Activated CD4-positive, CD25-positive, alpha-beta regulatory T cell treated with anti-CD3 and anti-CD28 coated beads, Interleukin-2, amount 50 U/mL, for 24 hours (primary cell): ENCODE data around the gene CYFIP1.

Source experiments
- ATAC-seq, 2 donors: fragments of 150-1000 bp; cut with Tn5 transposase; one replicate each; pipeline ENCODE4 v1.10.0; 2021; ENCODE audit warnings: mild to moderate bottlenecking in 1 of 2, moderate library complexity in 1 of 2

The CYFIP1 gene

GRCh38 chr15:22866079-22866478 lies 114.1 kb downstream of the CYFIP1 start:
- ATAC-seq: no peak

DNA sequence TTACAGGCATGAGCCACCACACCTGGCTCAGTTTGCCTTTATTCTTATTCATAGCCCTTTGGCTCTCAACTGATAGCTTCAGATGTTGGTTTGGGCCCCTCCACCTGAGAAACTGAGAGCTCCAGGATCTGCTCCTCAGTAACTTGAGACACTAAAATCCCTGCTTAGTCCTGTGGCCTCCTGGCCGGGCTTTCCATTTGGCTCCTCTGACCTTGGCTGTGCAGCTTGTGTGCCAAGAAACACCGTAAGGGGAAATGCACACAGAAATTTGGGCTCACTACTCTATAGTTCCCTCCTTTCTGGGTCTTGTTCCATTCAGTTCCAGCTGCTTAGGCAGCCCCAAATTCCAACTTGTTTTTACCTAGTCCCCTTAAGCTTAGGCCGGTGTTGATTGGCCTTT lies 116.8 kb downstream of the CYFIP1 start:
- ATAC-seq: no peak

DNA sequence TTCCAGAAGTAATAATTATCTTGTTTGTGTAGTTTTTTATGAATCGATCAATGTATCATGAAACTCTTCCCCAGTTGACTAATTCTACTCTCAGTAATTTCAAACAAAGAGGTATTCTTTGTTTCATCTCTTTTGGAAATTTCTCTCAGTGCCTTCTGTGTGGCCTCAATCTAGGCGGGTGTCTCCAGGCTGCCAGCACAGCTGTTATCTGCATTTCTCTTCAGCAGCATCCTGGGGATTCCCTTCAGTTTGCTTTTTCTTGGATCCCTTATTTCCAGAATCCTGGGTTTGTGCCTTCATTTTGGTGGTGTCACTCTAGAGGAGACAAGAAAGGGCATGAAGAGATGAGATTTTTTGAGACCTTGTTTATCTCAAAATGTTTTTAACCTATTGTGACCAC lies 119.0 kb downstream of the CYFIP1 start:
- ATAC-seq: no peak

DNA sequence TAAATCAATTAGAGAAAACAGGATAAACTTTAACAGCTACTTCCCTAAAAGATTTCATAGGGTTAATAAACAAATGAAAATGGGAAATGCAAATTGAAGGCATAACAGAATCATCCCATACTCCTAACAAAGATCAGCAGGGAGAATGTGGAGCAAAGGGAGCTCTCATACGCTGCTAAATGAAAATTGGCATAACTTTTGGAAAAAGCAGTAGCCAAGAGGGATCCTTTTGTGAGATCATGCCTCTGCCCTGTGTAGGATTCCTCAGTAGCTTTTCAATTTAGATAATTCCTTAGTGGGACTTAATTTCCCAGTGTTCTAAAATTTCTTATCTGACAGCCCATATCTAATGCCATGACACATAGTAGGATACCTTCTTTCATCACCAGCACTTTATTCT lies 123.5 kb downstream of the CYFIP1 start:
- no peak for ATAC-seq

DNA sequence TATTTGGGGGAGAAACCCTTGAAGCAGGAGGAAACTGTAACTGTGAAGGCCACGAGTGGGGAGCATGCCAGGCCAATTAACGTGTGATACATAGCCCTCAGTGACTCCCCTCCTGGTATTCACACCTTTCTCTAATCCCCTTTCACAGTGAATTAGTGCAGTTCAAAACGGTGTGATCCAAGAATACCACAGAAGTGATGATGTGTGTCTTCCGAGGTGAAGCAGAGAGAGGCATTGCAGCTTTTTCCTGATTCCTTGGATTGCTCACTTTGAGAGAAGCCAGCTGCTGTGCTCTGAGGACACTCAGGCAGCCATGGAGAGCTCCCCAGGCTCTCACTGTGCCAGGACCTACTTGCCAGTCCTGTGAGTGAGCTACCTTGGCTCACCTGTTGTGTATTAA lies 124.4 kb downstream of the CYFIP1 start:
- ATAC-seq: no peak

- no peak for ATAC-seq
Measured at GRCh38 chr15:22851513-22851912, 128.7 kb downstream of the CYFIP1 start.

GRCh38 chr15:22850055-22850454 lies 130.1 kb downstream of the CYFIP1 start:
- no peak for ATAC-seq

- no peak for ATAC-seq
Measured at GRCh38 chr15:22846073-22846472, 134.1 kb downstream of the CYFIP1 start.

GRCh38 chr15:22845289-22845900 lies 134.8 kb downstream of the CYFIP1 start:
- no peak for ATAC-seq

DNA sequence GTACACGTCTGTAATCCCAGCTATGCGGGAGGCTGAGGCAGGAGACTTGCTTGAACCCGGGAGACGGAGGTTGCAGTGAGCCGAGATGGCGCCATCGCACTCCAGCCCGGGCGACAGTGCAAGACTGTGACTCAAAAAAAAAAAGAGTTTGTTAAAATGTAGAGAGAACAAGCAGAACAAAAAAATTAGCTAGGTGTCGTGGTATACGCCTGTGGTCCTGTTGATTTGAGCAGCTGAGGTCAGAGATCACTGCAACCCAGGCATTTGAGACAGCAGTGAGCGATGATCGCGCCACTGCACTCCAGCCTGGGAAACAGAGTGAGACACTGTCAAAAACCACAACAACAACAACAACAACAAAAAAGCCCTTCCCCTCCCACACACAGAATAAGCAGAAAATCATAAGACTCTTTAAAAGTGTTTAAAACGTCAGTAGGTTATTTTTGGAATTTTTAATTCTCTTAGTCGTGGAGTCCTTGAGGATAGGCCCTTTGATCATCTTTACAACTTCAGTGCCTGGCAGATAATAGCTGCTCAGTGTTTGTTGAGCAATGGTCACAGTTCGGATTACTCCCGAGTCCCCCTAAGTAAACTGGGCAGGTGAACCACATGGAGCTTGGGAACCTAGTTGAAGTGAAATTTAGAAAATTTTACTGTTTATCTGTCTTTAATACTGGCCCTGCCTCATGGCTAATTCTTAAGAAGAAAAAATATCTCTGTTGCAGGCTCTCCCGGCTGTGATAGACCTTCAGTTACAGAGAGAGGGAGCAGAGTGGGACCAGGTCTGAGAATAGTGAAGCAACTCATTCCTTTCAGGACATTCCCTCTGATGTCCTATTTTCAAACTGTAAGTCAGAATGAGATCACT lies 135.5 kb downstream of the CYFIP1 start:
- no peak for ATAC-seq

GRCh38 chr15:22839046-22839695 lies 141.0 kb downstream of the CYFIP1 start:
- no peak for ATAC-seq

- peak; percentile 96 to 97 for ATAC-seq
Measured at GRCh38 chr15:22838292-22839042, 141.7 kb downstream of the CYFIP1 start, which contains the start of gene NIPA2. TSS of gene NIPA2 (plus strand) at chr15:22838666. CDS start at chr15:22851732, 13,066 bp downstream.

GRCh38 chr15:22831473-22831872 lies 148.7 kb downstream of the CYFIP1 start:
- ATAC-seq: no peak

DNA sequence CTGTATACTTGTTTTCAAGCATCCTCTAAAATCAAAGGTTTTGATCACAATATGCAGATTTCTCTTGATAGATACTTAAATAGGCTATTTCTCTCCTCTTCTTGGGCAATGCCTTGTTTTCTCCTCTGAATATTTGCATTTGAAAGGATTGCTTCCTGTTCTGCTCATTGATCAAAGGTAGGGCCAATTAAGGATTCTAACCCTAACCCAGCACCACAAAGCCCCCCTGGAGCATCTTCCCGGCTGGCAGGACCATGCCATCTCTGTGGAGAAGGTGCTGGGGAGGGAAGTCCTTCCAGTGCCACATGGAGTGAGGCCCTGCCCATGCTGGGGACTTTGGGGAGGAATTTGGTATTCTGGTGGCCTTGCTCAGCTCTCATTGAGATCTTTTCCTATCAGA lies 153.0 kb downstream of the CYFIP1 start:
- ATAC-seq: no peak

- ATAC-seq: no peak
Measured at GRCh38 chr15:22823495-22824128, 156.6 kb downstream of the CYFIP1 start.

- no peak for ATAC-seq
Measured at GRCh38 chr15:22819651-22820050, 160.5 kb downstream of the CYFIP1 start.
